Measurements from ENCODE around the gene AFG1L.

AFG1L gene

GRCh38 chr6:108476376-108476775 is 181.5 kb downstream of the AFG1L start:
- H3K4me3 ChIP-seq (ENCODE audit: low read depth in 1 of 2, low read length in 1 of 2): no peak overlapping the region
- H3K4me1 ChIP-seq (ENCODE audit: control insufficient read depth in 1 of 2, insufficient read depth in 1 of 2, low read depth in 1 of 2, low read length in 1 of 2): no peaks in the 10 kb centered on the region
- no peaks in the 10 kb centered on the region for H3K27me3 ChIP-seq
- no peak overlapping the region for H3K27ac ChIP-seq
- TF ChIP-seq CTCF (IDR thresholded peaks at IDR 0.05): no peak
- H3K36me3 ChIP-seq: no peaks in the 10 kb centered on the region
- H3K9me3 ChIP-seq: no peaks in the 10 kb centered on the region

- no peak for TF ChIP-seq CTCF (IDR thresholded peaks at IDR 0.05)
- Histone ChIP-seq H3K27me3 (no peaks in the 10 kb centered on the region), H3K27ac (no peak overlapping the region), H3K9me3 (no peaks in the 10 kb centered on the region), H3K4me3 (ENCODE audit: low read depth in 1 of 2, low read length in 1 of 2) (no peak overlapping the region), H3K4me1 (ENCODE audit: control insufficient read depth in 1 of 2, insufficient read depth in 1 of 2, low read depth in 1 of 2, low read length in 1 of 2) (no peaks in the 10 kb centered on the region), H3K36me3 (no peaks in the 10 kb centered on the region)
These were observed 182.1 kb downstream of the AFG1L start for GRCh38 chr6:108476847-108477430.

GRCh38 chr6:108482559-108482958 is 187.7 kb downstream of the AFG1L start:
- H3K4me1 ChIP-seq (ENCODE audit: control insufficient read depth in 1 of 2, insufficient read depth in 1 of 2, low read depth in 1 of 2, low read length in 1 of 2): no peaks in the 10 kb centered on the region
- no peaks in the 10 kb centered on the region for H3K27me3 ChIP-seq
- no peak overlapping the region for H3K4me3 ChIP-seq (ENCODE audit: low read depth in 1 of 2, low read length in 1 of 2)
- H3K36me3 ChIP-seq: no peaks in the 10 kb centered on the region
- H3K9me3 ChIP-seq: no peaks in the 10 kb centered on the region
- H3K27ac ChIP-seq: no peak overlapping the region
- TF ChIP-seq CTCF (IDR thresholded peaks at IDR 0.05): no peak

- TF ChIP-seq CTCF (IDR thresholded peaks at IDR 0.05): no peak
- no peaks in the 10 kb centered on the region for H3K9me3 ChIP-seq
- no peaks in the 10 kb centered on the region for H3K27me3 ChIP-seq
- no peaks in the 10 kb centered on the region for H3K36me3 ChIP-seq
- no peak overlapping the region for H3K4me3 ChIP-seq (ENCODE audit: low read depth in 1 of 2, low read length in 1 of 2)
- no peaks in the 10 kb centered on the region for H3K4me1 ChIP-seq (ENCODE audit: control insufficient read depth in 1 of 2, insufficient read depth in 1 of 2, low read depth in 1 of 2, low read length in 1 of 2)
- no peak overlapping the region for H3K27ac ChIP-seq
These were observed 189.2 kb downstream of the AFG1L start for GRCh38 chr6:108484016-108484415.

GRCh38 chr6:108489699-108490098 is 194.8 kb downstream of the AFG1L start:
- no peak overlapping the region for H3K27ac ChIP-seq
- no peak overlapping the region for H3K4me3 ChIP-seq (ENCODE audit: low read depth in 1 of 2, low read length in 1 of 2)
- H3K36me3 ChIP-seq: no peaks in the 10 kb centered on the region
- no peak for TF ChIP-seq CTCF (IDR thresholded peaks at IDR 0.05)
- H3K4me1 ChIP-seq (ENCODE audit: control insufficient read depth in 1 of 2, insufficient read depth in 1 of 2, low read depth in 1 of 2, low read length in 1 of 2): no peaks in the 10 kb centered on the region
- no peaks in the 10 kb centered on the region for H3K27me3 ChIP-seq
- no peaks in the 10 kb centered on the region for H3K9me3 ChIP-seq
